ENCODE measurements around the gene PRUNE2.

GRCh38 chr9:76626141-76626540 is 279.8 kb downstream of the PRUNE2 start:
- TF ChIP-seq SUZ12 (IDR thresholded peaks at IDR 0.05) (no peak), SP1 (IDR thresholded peaks at IDR 0.05) (no peak), FOXK2 (IDR thresholded peaks at IDR 0.05) (no peak), FOXM1 (IDR thresholded peaks at IDR 0.05; ENCODE audit: borderline replicate concordance) (no peak)

Data from HEK293T (cell line).